CD14-positive monocyte (primary cell): ENCODE results near the gene CYFIP2. TPM values are rescaled to one million over a fixed set of nuclear protein-coding genes. Genes with fewer than 3 reads are reported as not detected.
A peak's percentile ranks its signal among the peaks of the same experiment; 100 is the strongest.

Source experiments
- DNase-seq, 3 donors: peaks; one replicate each; pipeline ENCODE4 v3.0.0-alpha.2; 2011 to 2022
- H2AFZ ChIP-seq: 2 replicates; pipeline ENCODE4 v1.6.0; 2012; ENCODE audit warnings: mild to moderate bottlenecking, low read depth, low read length, inconsistent platforms; ENCODE audit not compliant: insufficient read depth, poor library complexity, severe bottlenecking
- H3K27ac ChIP-seq, 2 donors: 1 replicate in 1 of 2; 2 replicates in 1 of 2; pipeline ENCODE4 v1.5.1; 2012 to 2013; ENCODE audit warnings: low read length in 2 of 2, control low read depth in 1 of 2, inconsistent platforms in 1 of 2, low read depth in 1 of 2, mild to moderate bottlenecking in 1 of 2
- H3K27me3 ChIP-seq, 2 donors: one replicate each; pipeline versions ENCODE4 v1.6.0 to v1.6.1; 2011 to 2013; ENCODE audit warnings: low read length in 2 of 2; ENCODE audit not compliant: control insufficient read depth in 2 of 2, insufficient read depth in 2 of 2
- H3K36me3 ChIP-seq, 2 donors: replicated peaks in 1 of 2; 1 replicate in 1 of 2; 2 replicates in 1 of 2; pipeline versions ENCODE4 v1.5.1 to v1.6.1; 2012 to 2013; ENCODE audit warnings: low read length in 2 of 2, control low read depth in 1 of 2, inconsistent platforms in 1 of 2, mild to moderate bottlenecking in 1 of 2; ENCODE audit not compliant: insufficient read depth in 2 of 2, control insufficient read depth in 1 of 2
- H3K4me1 ChIP-seq, 2 donors: 1 replicate in 1 of 2; 2 replicates in 1 of 2; pipeline versions ENCODE4 v1.5.1 to v1.6.1; 2012 to 2013; ENCODE audit warnings: low read length in 2 of 2, control low read depth in 1 of 2, inconsistent platforms in 1 of 2, mild to moderate bottlenecking in 1 of 2, moderate library complexity in 1 of 2; ENCODE audit not compliant: insufficient read depth in 2 of 2, control insufficient read depth in 1 of 2
- H3K4me2 ChIP-seq: replicated peaks from 2 replicates; pipeline ENCODE3; 2012; ENCODE audit warnings: low read length, moderate library complexity, mild to moderate bottlenecking; ENCODE audit not compliant: poor library complexity, severe bottlenecking; ENCODE audit errors: extremely low read depth
- H3K4me3 ChIP-seq, 3 experiments: fragments of 200-600 bp in 1 of 3; sonication (generic) in 1 of 3; replicated peaks in 1 of 3; 1 replicate in 2 of 3; 2 replicates in 1 of 3; pipeline ENCODE4 v1.5.1; 2011 to 2013; ENCODE audit warnings: low read length in 3 of 3, mild to moderate bottlenecking in 3 of 3, control low read depth in 2 of 3, low read depth in 2 of 3, inconsistent platforms in 1 of 3, moderate library complexity in 1 of 3
- H3K79me2 ChIP-seq: 2 replicates; pipeline ENCODE4 v1.6.0; 2012; ENCODE audit warnings: mild to moderate bottlenecking, control low read depth, inconsistent platforms, low read length, moderate library complexity; ENCODE audit not compliant: insufficient read depth
- H3K9ac ChIP-seq: 2 replicates; pipeline ENCODE4 v1.6.0; 2017; ENCODE audit warnings: low read length, mild to moderate bottlenecking; ENCODE audit not compliant: insufficient read depth, poor library complexity, severe bottlenecking
- H3K9me3 ChIP-seq, 2 donors: replicated peaks in 1 of 2; 1 replicate in 1 of 2; 2 replicates in 1 of 2; pipeline versions ENCODE4 v1.5.1 to v1.6.1; 2012 to 2013; ENCODE audit warnings: low read length in 2 of 2, control low read depth in 1 of 2; ENCODE audit not compliant: control insufficient read depth in 1 of 2, insufficient read depth in 1 of 2
- H4K20me1 ChIP-seq: 2 replicates; pipeline ENCODE4 v1.6.0; 2012; ENCODE audit warnings: mild to moderate bottlenecking, low read length, control low read depth, moderate library complexity; ENCODE audit not compliant: insufficient read depth
- H3K27ac Mint-ChIP-seq, 7 donors: one replicate each; pipeline ENCODE4 v1.8.0; 2020; ENCODE audit warnings: mild to moderate bottlenecking in 7 of 7, mixed read lengths in 7 of 7, moderate library complexity in 6 of 7, inconsistent platforms in 2 of 7
- H3K27me3 Mint-ChIP-seq, 3 donors: one replicate each; pipeline ENCODE4 v1.8.0; 2021 to 2022; ENCODE audit warnings: low read depth in 3 of 3, mild to moderate bottlenecking in 3 of 3, mixed read lengths in 3 of 3, moderate library complexity in 3 of 3, inconsistent platforms in 1 of 3
- H3K36me3 Mint-ChIP-seq, 2 donors: one replicate each; pipeline ENCODE4 v1.8.0; 2020; ENCODE audit warnings: mixed read lengths in 2 of 2, inconsistent platforms in 1 of 2, mild to moderate bottlenecking in 1 of 2
- H3K4me1 Mint-ChIP-seq: one replicate; pipeline ENCODE4 v1.8.0; 2020; ENCODE audit warnings: mild to moderate bottlenecking, mixed read lengths
- H3K4me3 Mint-ChIP-seq, 2 donors: one replicate each; pipeline ENCODE4 v1.8.0; 2020; ENCODE audit warnings: mild to moderate bottlenecking in 2 of 2, mixed read lengths in 2 of 2, moderate library complexity in 1 of 2
- H3K9me3 Mint-ChIP-seq, 7 donors: one replicate each; pipeline ENCODE4 v1.8.0; 2020 to 2022; ENCODE audit warnings: mixed read lengths in 7 of 7, mild to moderate bottlenecking in 6 of 7, moderate library complexity in 6 of 7, inconsistent platforms in 2 of 7
- CTCF ChIP-seq: fragments of 200-600 bp; IDR thresholded peaks from one replicate; pipeline ENCODE4 v1.8.0; 2022; ENCODE audit warnings: antibody characterized with exemption, mild to moderate bottlenecking
- WGBS: methylation state at CpG from one replicate; pipeline ENCODE4 v1.1.5; 2013; ENCODE audit warnings: missing lambda C conversion rate; ENCODE audit not compliant: insufficient coverage; 5-methylcytosine and 5-hydroxymethylcytosine counted together
- intact Hi-C, 2 donors: fragments of 100-400 bp; cut with micrococcal nuclease; formaldehyde crosslinking; loops; one replicate each; pipeline versions ENCODE4 v1.15.0 to v1.15.1; 2023
- polyA plus RNA-seq, 3 donors: library from polyadenylated mRNA; depleted of rRNA in 1 of 3; unstranded in 2 of 3; stranded (reverse) in 1 of 3; fragments of 300-500 nt in 2 of 3; fragments of >200 nt in 1 of 3; fragmentation: Illumina TruSeq in 2 of 3; gene quantifications; 1 replicate in 2 of 3; 2 replicates in 1 of 3; pipeline ENCODE4 v1.2.3, GENCODE V29; 2012 to 2021

CYFIP2 gene
- polyA plus RNA-seq, 3 donors = 33.6 to 45.6 (median 36.0) TPM

- Histone ChIP-seq H3K27me3 (no peaks in the 10 kb centered on the region), H3K79me2 (peaks cover 60% of the 10 kb centered on the region), H4K20me1 (peaks cover 10% of the 10 kb centered on the region), H3K36me3 (no peaks in the 10 kb centered on the region), H3K27ac (no peak overlapping the region), H3K4me1 (peaks cover 23 to 46% of the 10 kb centered on the region in 2 donors), H3K4me3 (no peak overlapping the region), H3K9ac (no peak overlapping the region), H3K9me3 (no peaks in the 10 kb centered on the region), H3K4me2 (no peak overlapping the region), H2AFZ (no peak overlapping the region)
- intact Hi-C loops = no loop called here
- Mint-ChIP-seq H3K27me3 (no peaks in the 10 kb centered on the region), H3K36me3 (no peaks in the 10 kb centered on the region), H3K4me1 (peaks cover 33% of the 10 kb centered on the region), H3K27ac (no peak overlapping the region), H3K9me3 (no peaks in the 10 kb centered on the region), H3K4me3 (no peak overlapping the region)
- WGBS = no CpG with 5 or more reads among the region's 2 CpGs
- no peak for TF ChIP-seq CTCF
- no peak for DNase-seq
Measured at GRCh38 chr5:157278319-157279037, 12.6 kb downstream of the CYFIP2 start.

DNA sequence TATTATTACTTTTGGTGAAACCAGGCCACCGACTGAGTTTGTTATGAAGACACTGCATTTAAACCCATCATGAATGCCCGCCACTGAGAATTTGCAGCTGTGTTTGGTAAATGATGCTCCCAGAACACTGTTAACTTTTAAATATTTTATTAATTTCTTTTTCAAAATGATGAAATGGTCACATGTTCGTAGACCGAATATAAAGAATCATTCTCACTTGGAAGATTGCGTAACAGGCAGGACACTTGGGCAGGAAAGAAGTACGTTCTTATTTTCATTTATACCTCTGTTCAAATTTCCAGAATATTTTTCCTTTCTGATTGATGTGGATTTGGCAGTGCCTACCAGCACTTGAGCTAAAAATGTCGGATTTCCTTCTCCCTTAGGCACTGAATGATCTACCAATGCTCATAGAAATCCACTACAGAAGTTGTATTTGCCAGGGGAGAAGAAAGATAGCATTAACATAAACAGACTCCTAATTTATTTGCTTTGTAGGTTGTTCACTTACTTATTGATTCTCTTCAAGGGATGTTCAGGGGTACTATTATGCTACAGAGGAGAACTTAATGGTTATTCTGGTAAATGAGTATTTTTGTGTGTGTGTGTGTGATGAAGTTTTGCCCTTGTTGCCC is 13.8 kb downstream of the CYFIP2 start:
- peaks cover 48% of the 10 kb centered on the region for H3K79me2 ChIP-seq
- no CpG with 5 or more reads among the region's 7 CpGs for WGBS
- H3K36me3 Mint-ChIP-seq = no peaks in the 10 kb centered on the region

More for the DNA sequence above, 13.8 kb downstream of the CYFIP2 start:
- Histone ChIP-seq H2AFZ (no peak overlapping the region), H3K9me3 (no peaks in the 10 kb centered on the region), H3K4me2 (peak overlapping the region; percentile 43), H3K27me3 (no peaks in the 10 kb centered on the region), H3K27ac (peak overlapping the region in 1 of 2 donors; percentile 17), H4K20me1 (peaks cover 13% of the 10 kb centered on the region), H3K9ac (no peak overlapping the region), H3K36me3 (no peaks in the 10 kb centered on the region), H3K4me3 (no peak overlapping the region), H3K4me1 (peaks cover 21 to 38% of the 10 kb centered on the region in 2 donors)
- peak overlapping the region in 6 of 7 donors; percentile 20 to 72 (median 62) for H3K27ac Mint-ChIP-seq
- intact Hi-C loops = no loop called here
- H3K4me1 Mint-ChIP-seq = peaks cover 30% of the 10 kb centered on the region
- no peaks in the 10 kb centered on the region for H3K9me3 Mint-ChIP-seq
- no peak overlapping the region for H3K4me3 Mint-ChIP-seq
- DNase-seq = peak in 2 of 3 donors; percentile 30 to 36
- no peaks in the 10 kb centered on the region for H3K27me3 Mint-ChIP-seq
- no peak for TF ChIP-seq CTCF
